Neural crest cell (in vitro differentiated cells): ENCODE data around the gene RAB37. TPM values are rescaled to one million over a fixed set of nuclear protein-coding genes. Genes with fewer than 3 reads are reported as not detected.

Experiments
- DNase-seq: peaks from one replicate; pipeline ENCODE4 v3.0.0; 2021; ENCODE audit warnings: low read depth, mixed read lengths, low spot score
- H3K27ac Mint-ChIP-seq: one replicate; pipeline ENCODE4 v1.8.0; 2021; ENCODE audit warnings: mild to moderate bottlenecking, mixed read lengths; ENCODE audit not compliant: unreplicated experiment
- H3K27me3 Mint-ChIP-seq: 2 replicates; pipeline ENCODE4 v1.8.0; 2021; ENCODE audit warnings: low read depth, mild to moderate bottlenecking, mixed read lengths
- H3K36me3 Mint-ChIP-seq: 2 replicates; pipeline ENCODE4 v1.8.0; 2021; ENCODE audit warnings: low read depth, mild to moderate bottlenecking, mixed read lengths
- H3K4me1 Mint-ChIP-seq: 2 replicates; pipeline ENCODE4 v1.8.0; 2021; ENCODE audit warnings: mixed read lengths
- H3K4me3 Mint-ChIP-seq: one replicate; pipeline ENCODE4 v1.8.0; 2021; ENCODE audit warnings: mild to moderate bottlenecking, mixed read lengths
- H3K9me3 Mint-ChIP-seq: 2 replicates; pipeline ENCODE4 v1.8.0; 2021; ENCODE audit warnings: mixed read lengths
- CTCF ChIP-seq: fragments of 200-600 bp; sonication (generic); conservative IDR thresholded peaks from 2 replicates; pipeline ENCODE4 v1.5.0; 2021; ENCODE audit warnings: antibody characterized with exemption, mild to moderate bottlenecking
- total RNA-seq: library from RNA; stranded (reverse); gene quantifications from 2 replicates; pipeline ENCODE4 v1.2.1, GENCODE V29; 2021

Gene RAB37
- total RNA-seq, 1 donor from 2014 or later: not detected

GRCh38 chr17:74742153-74742515 lies 5.1 kb downstream of the RAB37 start:
- Mint-ChIP-seq H3K27me3 (peaks cover 43% of the 10 kb centered on the region), H3K4me3 (no peak overlapping the region), H3K27ac (no peak overlapping the region), H3K4me1 (peaks cover 43% of the 10 kb centered on the region), H3K9me3 (no peaks in the 10 kb centered on the region), H3K36me3 (no peaks in the 10 kb centered on the region)
- DNase-seq: no peak
- no peak for TF ChIP-seq CTCF

- no peak overlapping the region for H3K27ac Mint-ChIP-seq
- H3K4me3 Mint-ChIP-seq: no peak overlapping the region
- peaks cover 34% of the 10 kb centered on the region for H3K27me3 Mint-ChIP-seq
- peaks cover 42% of the 10 kb centered on the region for H3K4me1 Mint-ChIP-seq
- H3K36me3 Mint-ChIP-seq: no peaks in the 10 kb centered on the region
- no peak for TF ChIP-seq CTCF
- H3K9me3 Mint-ChIP-seq: no peaks in the 10 kb centered on the region
- no peak for DNase-seq
These were observed 6.0 kb downstream of the RAB37 start for GRCh38 chr17:74742978-74743545.

GRCh38 chr17:74743755-74744154 lies 6.7 kb downstream of the RAB37 start:
- DNase-seq: no peak
- Mint-ChIP-seq H3K9me3 (no peaks in the 10 kb centered on the region), H3K27ac (no peak overlapping the region), H3K4me3 (peak overlapping the region; percentile 79), H3K4me1 (peaks cover 40% of the 10 kb centered on the region), H3K36me3 (no peaks in the 10 kb centered on the region), H3K27me3 (peaks cover 27% of the 10 kb centered on the region)
- no peak for TF ChIP-seq CTCF

- TF ChIP-seq CTCF: no peak
- DNase-seq: no peak
- Mint-ChIP-seq H3K9me3 (no peaks in the 10 kb centered on the region), H3K27me3 (peaks cover 21% of the 10 kb centered on the region), H3K4me3 (peak overlapping the region; percentile 79), H3K27ac (no peak overlapping the region), H3K4me1 (peaks cover 38% of the 10 kb centered on the region), H3K36me3 (no peaks in the 10 kb centered on the region)
These were observed 7.3 kb downstream of the RAB37 start for GRCh38 chr17:74744349-74744713.

- Mint-ChIP-seq H3K27me3 (peaks cover 17% of the 10 kb centered on the region), H3K36me3 (no peaks in the 10 kb centered on the region), H3K27ac (peak overlapping the region; percentile 31), H3K9me3 (no peaks in the 10 kb centered on the region), H3K4me1 (peaks cover 43% of the 10 kb centered on the region), H3K4me3 (peak overlapping the region; percentile 79)
- DNase-seq: peak; percentile 89
- peak; percentile 99 for TF ChIP-seq CTCF
These were observed 7.9 kb downstream of the RAB37 start for GRCh38 chr17:74744714-74745547.
